Activated CD8-positive, alpha-beta memory T cell treated with anti-CD3 and anti-CD28 coated beads, Interleukin-2, amount 50 U/mL, for 1 hour (primary cell): Measurements from ENCODE around the gene ASCC3.

Experiments
- DNase-seq: peaks from one replicate; pipeline ENCODE4 v3.0.0-alpha.2; 2020; ENCODE audit errors: extremely low read depth

Gene ASCC3

DNA sequence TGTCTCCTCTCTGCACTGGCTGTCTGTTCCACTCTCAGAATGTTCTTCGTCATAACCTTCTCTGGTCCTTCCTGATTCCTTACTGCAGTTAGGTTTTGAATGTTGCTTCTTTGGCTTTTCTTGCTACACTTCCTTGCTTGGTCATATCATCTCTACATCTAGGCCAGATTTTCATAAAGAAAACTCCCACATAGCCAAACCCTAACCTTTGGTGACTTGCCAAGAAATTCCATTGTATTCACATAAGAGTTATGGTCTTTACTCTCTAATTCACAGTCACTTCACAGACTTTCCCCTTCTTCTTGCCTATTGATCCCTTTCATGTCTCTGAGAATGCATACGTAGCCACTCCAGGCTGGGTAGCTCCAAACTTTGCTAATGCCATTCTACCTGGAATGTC is 374.5 kb downstream of the ASCC3 start:
- no peak for DNase-seq

DNA sequence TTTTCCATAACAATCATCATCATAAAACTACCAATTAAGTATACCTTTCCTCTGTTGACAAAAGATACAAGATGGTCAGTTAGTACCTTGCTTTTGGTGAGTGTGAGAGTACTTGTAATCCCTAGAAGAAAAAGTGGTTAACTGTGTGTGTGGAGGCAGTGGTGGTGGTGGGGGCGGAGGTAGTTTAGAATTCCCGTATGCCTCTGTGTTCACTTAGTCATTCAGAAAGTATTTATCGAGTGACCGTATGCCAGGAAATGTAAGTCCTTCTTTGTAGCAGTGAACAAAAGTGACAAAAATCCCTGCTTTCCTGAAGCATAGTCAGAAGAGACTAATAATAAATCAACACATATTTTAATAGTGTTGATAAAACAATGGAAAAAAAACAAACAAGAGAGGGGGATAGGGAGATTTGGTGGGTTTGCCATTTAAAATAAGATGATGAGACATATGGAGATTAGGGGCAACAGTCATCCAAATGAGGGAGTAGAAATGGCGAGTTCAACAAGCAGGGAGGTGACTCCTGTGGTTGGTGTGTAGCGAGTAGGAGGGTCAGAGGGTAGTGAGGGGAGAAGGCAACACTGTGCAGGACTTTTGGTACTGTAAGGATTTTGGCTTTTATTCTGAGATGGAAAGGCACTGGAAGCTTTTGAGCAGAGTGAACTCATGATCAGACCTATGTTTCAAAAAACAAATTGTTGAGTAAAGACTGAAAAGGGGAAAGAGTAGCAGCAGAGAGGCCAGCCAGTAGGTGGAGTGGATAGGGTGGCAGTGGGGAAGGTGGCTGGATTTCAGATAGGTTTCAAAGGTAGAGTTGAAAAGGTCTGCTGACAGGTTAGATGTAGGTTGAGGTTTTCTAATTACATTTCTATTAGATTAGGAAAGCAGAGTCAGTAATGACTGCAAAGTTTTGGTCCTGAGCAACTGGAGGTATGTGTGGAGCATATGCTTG is 376.1 kb downstream of the ASCC3 start:
- DNase-seq: no peak

DNA sequence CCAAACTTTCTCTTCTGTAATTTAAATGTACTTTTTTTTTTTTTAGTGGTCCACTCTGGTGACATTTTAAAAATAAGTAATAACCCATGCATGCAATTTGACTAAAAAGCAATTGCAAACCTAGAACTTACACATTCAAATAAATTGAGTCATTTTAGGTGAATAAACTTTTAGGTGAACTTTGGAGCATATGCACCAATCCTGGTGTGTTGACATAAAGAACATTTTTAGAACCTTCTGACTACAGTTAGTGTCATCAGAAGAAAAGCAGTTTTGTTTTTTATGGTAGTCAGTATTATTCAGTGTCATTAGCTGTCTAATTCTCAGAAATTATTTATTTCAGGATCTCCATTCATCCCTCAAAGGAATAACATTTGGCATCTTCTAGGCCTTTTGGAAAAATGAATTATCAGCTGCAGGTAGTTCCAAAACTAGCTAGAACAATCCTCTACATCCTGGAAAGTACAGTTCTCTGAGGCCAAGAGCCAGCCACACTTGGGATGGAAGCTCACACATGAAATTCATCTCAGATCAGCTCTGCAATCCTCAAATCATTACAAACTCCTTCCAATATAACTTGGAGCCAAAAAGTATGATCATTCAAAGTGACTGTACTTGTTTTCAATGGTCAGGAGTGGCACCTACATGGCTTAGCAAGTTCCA is 378.0 kb downstream of the ASCC3 start:
- no peak for DNase-seq

DNA sequence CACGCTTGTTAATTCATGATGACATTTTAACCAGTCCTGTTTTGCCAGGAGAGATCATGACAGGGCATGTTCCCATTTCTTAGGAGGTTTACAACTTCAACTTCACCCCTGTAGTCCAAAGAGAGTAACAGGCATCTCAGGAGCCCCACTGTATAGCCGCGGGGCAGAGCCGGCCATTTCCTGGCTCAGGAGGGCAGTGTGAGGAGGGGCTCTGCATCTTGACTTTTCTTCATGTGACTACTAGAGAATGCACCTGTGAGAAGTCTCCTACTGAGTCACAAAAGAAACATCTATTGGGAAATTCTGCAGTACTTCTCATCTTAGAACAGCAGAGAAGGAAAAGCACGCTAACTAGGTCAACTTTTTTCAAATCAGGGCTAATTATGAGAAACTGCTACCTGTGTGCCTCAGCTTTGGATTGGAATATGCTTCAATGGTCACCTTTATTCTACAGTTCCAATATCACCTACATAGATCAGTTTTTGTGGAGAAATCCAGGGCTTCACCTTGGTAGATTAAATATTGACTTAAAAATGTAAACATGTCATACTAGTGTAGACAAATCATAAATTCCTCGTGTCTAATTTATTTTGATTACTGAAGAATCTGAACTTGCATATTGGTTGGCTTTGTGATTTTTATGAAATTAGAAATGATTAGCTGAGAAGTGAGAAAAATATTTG is 387.8 kb downstream of the ASCC3 start:
- no peak for DNase-seq

DNA sequence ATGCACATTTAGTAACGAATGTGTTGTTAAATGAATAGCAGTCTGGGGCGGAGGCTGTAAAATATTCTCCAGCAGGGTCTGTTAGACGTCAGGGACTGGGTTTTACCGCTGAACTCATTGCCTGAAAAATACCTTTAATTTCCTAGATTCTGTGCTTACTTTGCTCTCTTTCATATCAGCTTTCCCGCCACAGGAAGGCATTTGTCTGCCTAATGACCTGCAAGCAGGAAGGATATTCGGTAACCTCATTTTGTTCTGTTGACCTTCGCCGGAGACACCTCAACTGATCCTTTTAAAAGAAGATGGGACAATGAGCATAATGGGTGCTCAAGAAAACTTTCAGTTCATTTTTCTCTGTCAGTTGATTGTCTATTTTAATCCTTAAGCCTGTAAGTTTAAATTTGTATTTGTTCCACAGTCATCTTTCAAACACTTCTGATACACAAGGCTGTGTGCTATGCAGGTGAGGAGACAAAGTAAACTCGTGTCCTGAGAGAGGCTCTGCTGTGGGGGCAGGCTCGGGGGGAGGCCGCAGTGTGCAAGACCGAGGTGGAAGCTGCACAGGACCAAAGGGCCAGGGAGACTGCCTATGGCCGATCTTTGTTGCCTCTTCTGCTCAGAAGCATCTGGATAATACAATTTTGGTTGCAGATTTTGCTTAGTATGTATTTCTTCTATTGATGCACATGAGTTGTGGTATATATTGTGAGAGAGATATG is 389.0 kb downstream of the ASCC3 start:
- no peak for DNase-seq

DNA sequence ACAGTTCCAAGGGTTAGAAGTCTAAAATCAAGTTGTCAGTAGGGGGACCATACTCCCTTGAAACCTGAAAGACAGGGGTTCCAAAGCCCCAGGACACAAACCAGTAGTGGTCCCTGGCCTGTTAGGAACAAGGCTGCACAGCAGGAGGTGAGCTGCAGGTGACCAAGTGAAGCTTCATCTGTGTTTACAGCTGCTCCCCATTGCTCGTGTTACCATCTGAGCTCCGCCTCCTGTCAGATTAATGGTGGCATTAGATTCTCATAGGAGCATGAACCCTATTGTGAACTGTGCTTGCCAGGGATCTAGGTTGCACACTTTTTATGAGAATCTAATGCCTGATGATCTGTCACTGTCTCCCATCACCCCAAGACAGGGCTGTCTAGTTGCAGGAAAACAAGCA is 391.1 kb downstream of the ASCC3 start:
- DNase-seq: no peak

DNA sequence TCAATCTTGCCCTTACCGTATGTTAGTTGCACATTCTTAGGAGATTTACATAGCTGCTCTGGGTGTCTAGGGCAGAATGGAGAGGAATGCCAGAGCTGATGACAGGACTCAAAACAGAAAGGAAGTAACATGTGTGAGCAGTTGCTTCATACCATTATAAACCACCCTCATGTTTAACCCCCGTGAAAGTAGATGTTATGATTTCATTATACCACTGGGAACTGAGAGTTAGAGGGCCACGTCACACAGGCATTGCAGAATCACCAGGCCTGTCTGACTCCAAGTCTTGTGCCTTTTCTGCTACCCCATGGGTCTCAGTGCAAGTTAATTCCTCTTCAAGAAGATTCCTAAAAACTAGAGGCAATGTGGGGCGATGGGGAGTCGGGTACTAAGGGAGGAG is 392.9 kb downstream of the ASCC3 start:
- no peak for DNase-seq

DNA sequence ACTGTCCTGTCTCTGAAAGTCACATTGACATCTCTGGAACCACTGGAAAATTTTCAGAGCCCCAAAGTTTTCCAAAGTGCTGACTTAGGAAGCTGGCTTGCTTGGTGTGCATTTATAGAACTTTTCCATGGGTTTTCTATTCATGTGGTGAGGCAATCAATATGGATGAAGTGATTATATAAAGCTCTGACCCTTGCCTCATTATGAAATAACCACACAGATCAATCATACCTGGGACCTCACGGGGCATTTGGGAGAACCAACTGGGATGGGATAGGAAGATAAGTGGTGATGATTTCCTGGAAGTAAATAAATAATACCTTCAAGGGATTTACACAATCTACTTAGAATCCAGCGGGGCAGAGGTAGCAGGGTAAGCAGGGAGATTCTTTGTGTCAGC is 393.5 kb downstream of the ASCC3 start:
- no peak for DNase-seq

DNA sequence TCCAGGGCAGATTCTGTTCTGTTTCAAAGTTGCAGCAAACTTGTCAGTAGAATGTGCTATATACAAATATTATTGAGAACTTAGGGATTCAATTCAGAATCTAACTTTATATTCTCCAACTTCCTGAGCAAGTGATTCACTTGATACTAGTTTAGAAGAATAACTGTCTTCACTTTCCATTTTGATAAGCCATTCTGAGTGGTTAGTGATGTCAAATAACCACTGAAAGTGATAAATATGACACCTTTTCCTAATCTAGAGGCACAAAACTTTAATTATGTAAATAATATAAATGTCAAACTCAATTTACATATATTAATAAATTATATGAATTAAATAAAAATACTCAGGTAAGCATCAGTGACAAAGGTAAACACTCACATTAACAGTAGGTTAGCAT is 395.9 kb downstream of the ASCC3 start:
- no peak for DNase-seq

DNA sequence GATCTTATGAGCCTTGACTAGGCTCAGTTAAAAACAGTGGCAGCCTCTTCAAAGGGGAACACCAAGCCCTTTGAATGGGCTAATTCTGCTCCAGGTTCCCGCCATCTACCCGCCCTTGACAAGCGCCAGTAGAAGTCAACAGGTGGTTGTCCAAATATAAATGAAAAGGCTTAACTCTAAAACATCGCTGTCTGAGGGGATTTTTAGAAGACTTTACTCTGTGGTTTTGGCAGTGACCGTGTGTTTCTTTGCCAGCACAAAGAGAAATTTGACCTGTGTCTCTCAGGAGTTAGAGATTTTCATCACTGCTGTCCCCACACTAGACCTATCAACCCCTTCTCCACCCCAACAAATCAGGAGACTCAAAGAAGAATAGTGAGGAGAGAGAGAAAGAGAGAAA is 396.7 kb downstream of the ASCC3 start:
- DNase-seq: no peak

DNA sequence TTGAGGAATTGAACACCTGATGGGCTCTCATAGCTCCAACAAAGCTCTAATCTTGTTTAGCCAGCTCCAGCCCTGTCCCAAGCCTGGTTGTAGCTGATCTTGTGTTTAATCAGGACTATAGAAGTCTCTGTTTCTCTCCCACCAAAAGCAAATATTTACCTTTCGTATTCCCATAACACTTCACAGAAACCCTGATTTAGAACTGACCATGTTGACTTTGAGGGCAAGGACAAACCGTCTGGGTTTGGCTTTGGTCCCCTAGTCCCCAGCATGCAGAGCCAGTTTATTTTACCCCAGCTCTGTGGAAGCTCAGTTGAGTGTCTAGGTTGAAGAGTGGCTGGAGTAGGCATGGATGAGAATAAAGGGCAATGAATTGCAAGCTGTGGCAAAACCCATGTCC is 398.4 kb downstream of the ASCC3 start:
- no peak for DNase-seq

DNA sequence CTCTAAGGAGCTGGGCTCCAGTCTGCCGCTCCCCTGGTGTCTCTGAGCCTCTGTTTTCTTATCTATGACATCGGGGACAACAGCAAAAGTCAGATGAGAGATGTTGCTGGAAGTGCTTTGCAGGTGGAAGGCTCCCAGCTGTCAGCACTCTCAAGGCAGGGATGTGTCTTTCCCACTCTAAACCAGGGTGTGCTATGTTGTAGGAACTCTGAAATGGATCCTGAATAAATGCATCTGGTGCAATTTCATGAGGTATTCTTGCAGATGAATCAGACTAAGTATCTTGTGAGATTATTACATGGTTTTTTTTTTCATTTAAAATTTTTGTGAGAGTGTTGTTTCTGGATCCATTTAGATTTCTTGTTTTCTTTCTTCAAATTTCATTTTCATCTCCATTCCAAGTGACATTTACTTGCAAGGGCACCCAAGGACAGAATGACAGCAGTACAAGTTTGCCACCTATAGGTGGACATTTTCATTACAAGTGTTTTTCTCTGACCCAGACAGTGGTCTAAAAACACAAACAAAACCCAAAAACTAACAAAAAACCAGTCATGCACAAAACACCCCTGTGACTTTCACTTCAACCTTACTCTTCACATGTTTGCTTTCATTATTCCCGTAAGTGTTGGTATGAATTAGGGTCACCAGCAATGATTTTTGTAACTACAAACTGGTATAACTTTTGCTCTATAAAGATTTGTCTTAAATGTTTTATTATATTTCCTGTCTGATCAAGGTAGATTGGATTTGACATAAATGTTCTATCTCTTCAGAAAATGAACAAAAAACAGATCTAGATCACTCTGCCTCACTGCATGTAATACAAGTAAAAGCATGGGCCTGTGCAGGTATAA is 401.7 kb downstream of the ASCC3 start:
- no peak for DNase-seq

DNA sequence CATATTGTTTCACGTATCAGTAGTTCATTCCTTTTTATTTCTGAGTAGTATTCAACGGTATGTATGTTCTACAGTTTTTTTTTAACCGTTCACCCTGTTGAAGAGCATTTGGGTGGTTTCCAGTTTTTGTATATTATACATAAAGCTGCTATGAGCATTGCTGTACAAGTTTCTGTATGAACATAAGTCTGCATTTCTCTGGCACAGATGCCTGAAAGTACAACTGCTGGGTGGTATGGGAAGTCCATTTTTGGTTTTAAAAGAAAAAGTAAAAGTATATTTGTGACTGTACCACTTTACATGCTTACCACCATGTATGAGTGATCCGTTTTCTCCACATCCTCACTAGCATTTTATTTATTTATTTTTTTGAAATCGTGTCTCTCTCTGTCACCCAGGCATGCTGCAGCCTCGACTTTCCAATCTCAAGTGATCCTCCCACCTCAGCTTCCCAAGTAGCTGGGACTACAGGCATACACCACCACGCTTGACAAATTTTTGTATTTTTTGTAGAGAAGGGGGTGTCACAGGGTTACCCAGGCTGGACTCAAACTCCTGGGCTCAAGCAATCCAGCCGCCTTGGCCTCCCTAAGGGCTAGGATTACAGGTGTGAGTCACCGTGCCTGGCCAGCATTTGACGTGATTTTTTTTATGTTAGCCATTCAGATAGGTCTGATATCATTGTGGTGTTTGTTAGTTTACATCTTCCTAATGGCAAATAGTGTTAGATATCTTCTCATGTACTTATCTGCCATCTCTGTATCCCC is 405.4 kb downstream of the ASCC3 start:
- DNase-seq: no peak

DNA sequence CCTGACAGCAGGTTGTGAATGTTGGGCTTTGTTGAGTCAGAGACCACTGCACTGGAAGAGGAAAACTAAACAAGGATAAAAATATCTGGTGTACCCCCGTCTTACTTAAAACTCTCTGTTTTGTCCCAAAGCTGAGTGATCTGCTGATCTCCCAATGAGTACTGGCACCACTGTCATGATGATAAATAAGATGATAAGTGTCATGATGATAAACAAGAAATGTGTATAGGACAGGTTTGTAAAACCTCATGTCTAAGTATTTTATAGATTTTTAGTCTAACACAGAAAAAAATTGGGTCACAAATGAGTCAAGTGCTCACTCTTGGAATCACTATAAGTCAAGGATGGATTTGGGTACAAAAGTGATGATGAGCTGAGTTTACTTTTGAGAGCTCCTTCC is 407.9 kb downstream of the ASCC3 start:
- no peak for DNase-seq

DNA sequence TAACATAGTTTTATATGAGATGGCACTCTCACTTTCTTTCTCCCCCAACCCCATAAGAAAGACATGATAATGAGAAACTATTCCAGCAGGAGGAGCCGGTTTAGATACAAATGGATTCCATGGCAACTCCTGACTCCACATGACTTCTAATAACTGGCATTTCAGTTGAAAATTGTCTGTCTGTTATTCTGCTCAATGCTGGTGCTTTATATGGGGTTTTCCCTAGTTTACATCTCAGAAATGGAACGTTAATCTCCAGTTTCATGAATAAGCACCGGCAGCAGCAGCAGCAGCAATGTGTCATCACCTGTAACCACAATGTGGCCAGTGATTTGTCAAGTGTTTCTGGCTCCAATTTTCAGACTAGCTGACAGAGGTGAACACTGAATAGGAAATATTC is 408.5 kb downstream of the ASCC3 start:
- DNase-seq: no peak

DNA sequence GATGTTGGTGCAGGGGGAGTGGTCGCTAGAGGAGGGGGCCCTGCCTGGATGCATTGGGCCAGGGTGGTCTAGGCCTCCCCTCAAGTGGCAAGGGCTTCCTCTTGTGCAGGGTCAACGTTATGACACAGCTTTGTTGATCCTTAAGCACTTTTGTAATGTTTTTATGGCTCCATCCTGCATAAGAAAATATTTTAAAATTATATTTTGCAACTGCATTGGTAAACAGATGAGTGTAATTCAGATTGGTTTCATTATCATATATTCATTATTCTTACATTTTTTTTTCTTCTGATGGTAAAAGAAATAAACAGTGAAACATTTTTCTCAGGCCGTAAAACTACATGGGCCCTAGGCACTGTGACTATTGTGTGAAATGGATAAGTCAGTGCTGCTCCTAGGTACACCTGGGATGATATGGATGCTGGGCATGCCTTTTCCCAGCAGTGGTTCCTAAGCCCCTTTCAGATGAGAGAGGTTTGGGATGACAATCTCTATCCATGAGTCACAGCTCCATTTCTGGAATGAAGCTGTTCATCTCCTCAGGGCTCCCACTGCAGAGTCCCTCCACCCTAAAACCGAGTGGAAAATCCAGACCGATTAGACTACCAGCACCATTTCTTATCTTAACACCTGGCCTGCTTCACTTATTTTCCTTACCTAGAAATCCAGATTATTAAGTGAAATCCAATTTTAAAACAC is 410.6 kb downstream of the ASCC3 start:
- no peak for DNase-seq

DNA sequence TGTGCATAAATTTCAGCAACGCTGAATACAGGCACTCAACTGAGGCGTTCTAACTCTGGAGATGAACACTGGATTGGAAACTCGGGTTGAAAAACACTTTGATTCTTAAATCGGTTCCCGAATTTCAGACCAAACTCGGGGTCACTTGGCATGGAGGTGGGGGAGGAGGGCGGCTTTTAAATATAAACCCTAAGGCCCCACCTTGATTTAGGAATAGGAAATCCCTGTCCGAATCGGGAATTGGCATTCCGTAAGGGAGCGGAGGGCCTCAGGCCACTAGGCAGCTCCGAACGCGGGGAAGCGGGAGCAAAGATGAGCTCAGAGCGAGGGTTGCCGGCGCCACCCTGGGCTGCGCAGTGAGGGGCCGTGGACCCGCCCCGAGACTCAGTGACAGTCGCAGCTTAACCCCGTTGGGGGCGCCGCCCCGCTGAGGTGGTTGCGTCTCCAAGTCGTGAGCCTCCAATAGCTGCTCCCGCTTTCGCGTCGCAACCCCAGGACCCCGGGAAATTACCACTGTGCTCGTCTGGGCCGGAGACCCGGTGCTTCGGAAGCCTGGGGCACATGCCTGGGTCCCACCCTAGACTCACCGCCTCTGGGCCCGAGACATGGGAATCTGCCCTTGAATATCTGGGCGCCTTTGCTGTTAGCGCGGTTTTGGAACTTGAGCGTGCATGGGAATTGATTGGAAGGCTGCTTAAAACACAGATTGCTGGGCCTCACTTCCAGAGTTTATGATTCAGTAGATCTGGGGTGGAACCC is 411.8 kb downstream of the ASCC3 start:
- no peak for DNase-seq

DNA sequence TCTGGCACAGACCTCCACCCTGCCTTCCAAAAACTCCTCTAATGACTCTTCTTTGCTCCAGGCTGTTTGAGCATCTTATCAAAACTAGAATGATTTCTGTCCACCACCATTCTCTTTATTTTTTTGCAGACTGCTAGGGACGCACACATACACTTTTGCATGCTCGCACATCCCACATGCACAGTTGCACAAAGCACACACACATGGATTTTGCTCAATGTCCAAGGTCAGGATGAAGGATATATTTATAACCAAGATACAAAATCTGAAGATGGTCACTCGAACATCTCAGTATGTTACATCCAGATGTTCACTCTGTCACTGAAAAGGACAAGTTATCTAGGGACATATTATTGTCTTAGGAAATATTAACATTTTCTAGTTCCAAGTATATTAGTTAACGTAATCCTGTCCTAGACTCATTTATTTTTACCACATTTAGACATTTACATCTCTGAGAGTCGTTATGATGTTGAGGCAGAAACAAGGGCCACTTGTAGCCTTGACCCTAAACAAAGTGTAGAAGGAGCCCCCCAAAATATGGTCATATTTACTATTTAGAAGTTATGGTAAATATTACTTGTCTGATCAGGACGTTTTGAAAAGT is 413.0 kb downstream of the ASCC3 start:
- no peak for DNase-seq
